Measurements from ENCODE around the gene ZNF638.
"Not testable (repeated sequence)": the region's sequence is repeated elsewhere in the genome, so short reads cannot be mapped to it uniquely, and the experiment has no call there.

ZNF638 gene

DNA sequence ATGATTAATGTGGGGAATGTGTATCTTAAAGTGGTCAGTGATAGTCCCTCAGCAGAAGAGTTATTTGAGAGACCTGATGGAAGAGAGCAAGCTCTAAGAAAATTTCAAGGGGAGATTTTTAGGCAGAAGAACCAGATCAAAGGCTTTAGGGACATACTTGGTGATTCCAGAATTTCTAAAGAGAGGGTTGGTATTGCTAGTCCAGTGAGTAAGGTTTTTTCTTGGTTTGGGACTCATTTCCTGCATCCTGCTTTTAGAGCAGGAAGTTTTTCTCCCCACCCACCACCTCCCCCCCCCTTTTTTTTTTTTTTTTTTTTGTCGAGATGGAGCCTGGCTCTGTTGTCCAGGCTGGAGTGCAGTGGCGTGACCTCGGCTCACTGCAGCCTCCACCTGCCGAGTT, 79.1 kb downstream of the ZNF638 start:
- Histone ChIP-seq H3K9me3 (ENCODE audit: severe bottlenecking) (no peaks in the 10 kb centered on the region), H3K27me3 (ENCODE audit: insufficient read depth, low read depth, severe bottlenecking) (no peaks in the 10 kb centered on the region), H3K27ac (no peak overlapping the region), H3K4me3 (ENCODE audit: low read depth, low read length) (no peak overlapping the region), H3K36me3 (peaks cover 52% of the 10 kb centered on the region)
- no peak for DNase-seq
- TF ChIP-seq, protein P1, sequence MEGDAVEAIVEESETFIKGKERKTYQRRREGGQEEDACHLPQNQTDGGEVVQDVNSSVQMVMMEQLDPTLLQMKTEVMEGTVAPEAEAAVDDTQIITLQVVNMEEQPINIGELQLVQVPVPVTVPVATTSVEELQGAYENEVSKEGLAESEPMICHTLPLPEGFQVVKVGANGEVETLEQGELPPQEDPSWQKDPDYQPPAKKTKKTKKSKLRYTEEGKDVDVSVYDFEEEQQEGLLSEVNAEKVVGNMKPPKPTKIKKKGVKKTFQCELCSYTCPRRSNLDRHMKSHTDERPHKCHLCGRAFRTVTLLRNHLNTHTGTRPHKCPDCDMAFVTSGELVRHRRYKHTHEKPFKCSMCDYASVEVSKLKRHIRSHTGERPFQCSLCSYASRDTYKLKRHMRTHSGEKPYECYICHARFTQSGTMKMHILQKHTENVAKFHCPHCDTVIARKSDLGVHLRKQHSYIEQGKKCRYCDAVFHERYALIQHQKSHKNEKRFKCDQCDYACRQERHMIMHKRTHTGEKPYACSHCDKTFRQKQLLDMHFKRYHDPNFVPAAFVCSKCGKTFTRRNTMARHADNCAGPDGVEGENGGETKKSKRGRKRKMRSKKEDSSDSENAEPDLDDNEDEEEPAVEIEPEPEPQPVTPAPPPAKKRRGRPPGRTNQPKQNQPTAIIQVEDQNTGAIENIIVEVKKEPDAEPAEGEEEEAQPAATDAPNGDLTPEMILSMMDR (IDR thresholded peaks at IDR 0.05; ENCODE audit: low read depth, low read length) = no peak

DNA sequence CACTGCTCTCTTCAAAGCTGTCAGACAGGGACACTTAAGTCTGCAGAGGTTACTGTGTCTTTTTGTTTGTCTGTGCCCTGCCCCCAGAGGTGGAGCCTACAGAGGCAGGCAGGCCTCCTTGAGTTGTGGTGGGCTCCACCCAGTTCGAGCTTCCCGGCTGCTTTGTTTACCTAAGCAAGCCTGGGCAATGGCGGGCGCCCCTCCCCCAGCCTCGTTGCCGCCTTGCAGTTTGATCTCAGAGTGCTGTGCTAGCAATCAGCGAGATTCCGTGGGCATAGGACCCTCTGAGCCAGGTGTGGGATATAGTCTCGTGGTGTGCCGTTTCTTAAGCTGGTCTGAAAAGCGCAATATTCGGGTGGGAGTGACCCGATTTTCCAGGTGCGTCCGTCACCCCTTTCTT, 85.3 kb downstream of the ZNF638 start:
- not testable (repeated sequence) for H3K4me3 ChIP-seq (ENCODE audit: low read depth, low read length); H3K27me3 ChIP-seq (ENCODE audit: insufficient read depth, low read depth, severe bottlenecking); DNase-seq; H3K27ac ChIP-seq; H3K9me3 ChIP-seq (ENCODE audit: severe bottlenecking)
- peaks cover 21% of the 10 kb centered on the region for H3K36me3 ChIP-seq

DNA sequence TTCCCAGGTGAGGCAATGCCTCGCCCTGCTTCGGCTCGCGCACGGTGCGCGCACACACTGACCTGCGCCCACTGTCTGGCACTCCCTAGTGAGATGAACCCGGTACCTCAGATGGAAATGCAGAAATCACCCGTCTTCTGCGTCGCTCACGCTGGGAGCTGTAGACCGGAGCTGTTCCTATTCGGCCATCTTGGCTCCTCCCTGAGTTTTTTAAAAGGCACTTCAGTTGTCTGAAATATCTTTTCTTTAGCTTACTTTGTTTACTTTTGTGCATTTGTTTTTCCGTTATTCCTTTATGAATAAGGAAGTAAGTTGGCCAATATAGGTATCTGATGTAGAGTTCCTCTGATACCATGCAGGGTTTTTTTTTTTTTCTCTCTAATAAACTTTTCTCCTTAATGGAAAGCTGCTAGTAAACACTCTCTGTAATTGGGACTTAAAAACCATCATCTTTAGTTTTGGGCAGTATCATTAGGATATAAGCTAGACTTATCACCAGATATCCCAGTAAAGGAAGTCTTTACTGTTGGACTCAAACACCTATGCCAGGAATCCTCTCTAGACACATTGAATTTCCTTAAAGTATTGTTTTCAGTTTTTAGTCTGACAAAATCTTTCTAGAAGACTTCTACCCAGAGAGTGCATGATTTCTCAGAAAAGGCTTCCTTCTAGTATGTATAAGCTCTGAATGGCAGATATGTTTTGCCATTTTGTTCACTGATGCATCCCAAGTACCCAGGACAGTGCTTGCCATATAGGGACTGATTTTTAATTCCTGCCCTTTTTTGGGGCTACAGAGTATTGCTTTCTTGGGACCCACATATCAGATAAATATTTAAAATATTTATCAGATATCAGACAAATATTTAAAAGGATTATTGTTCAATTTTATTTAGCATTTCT, 86.0 kb downstream of the ZNF638 start:
- Histone ChIP-seq H3K9me3 (ENCODE audit: severe bottlenecking) (no peaks in the 10 kb centered on the region), H3K27me3 (ENCODE audit: insufficient read depth, low read depth, severe bottlenecking) (no peaks in the 10 kb centered on the region), H3K36me3 (peaks cover 23% of the 10 kb centered on the region), H3K4me3 (ENCODE audit: low read depth, low read length) (no peak overlapping the region), H3K27ac (no peak overlapping the region)
- no peak for DNase-seq
- TF ChIP-seq, protein P1 (IDR thresholded peaks at IDR 0.05; ENCODE audit: low read depth, low read length) = no peak

DNA sequence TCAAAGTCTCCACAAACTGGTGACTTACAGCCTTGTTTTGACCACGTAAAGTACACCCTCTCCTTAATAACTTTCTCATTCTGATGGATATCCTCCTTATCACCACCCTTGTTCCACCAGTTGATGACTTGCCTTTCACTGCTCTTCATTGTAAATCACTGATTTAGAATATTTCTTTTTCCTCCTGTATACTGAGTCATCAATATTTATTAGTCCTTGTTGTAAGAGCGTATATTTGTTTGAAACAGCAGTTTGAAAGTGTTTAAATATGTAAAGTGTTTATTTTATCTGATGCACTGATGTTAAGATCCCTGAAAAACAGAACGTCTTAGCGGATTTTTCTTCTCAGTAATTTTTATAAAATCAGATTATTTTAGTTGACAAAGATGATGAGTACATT, 87.6 kb downstream of the ZNF638 start:
- Histone ChIP-seq H3K36me3 (peaks cover 39% of the 10 kb centered on the region), H3K4me3 (ENCODE audit: low read depth, low read length) (no peak overlapping the region), H3K27ac (no peak overlapping the region), H3K27me3 (ENCODE audit: insufficient read depth, low read depth, severe bottlenecking) (no peaks in the 10 kb centered on the region), H3K9me3 (ENCODE audit: severe bottlenecking) (no peaks in the 10 kb centered on the region)
- DNase-seq = no peak
- TF ChIP-seq, protein P1 (IDR thresholded peaks at IDR 0.05; ENCODE audit: low read depth, low read length) = no peak

DNA sequence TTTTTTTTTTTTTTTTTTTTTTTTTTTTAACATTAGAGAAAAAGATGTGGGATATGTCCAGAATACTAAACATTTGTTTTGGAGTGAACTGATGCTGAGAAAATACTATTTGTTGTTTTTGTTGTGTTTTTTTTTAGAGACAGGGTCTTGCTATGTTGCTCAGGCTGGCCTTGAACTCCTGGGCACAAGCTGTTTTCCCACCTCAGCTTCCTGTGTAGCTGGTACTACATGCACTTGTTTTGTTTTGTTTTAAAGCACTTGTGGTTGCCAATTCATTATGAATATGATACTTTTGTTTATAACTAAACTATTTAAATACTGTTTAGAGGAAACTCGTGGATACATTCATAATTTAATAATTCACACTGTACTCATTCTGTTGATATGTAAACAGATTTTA, 88.4 kb downstream of the ZNF638 start:
- peaks cover 45% of the 10 kb centered on the region for H3K36me3 ChIP-seq

DNA sequence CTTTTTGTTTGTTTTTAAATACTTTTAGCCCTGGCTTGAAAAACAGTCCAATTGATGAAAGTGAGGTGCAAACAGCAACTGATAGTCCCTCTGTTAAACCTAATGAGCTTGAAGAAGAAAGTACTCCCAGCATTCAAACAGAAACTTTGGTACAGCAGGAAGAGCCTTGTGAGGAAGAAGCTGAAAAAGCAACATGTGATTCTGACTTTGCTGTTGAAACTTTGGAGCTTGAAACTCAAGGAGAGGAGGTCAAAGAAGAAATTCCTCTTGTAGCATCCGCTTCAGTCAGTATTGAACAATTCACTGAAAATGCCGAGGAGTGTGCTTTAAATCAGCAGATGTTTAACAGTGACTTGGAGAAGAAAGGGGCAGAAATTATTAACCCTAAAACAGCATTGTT, 91.2 kb downstream of the ZNF638 start:
- H3K4me3 ChIP-seq (ENCODE audit: low read depth, low read length) = no peak overlapping the region
- no peaks in the 10 kb centered on the region for H3K27me3 ChIP-seq (ENCODE audit: insufficient read depth, low read depth, severe bottlenecking)
- no peak overlapping the region for H3K27ac ChIP-seq
- DNase-seq = no peak
- H3K9me3 ChIP-seq (ENCODE audit: severe bottlenecking) = no peaks in the 10 kb centered on the region
- H3K36me3 ChIP-seq = peaks cover 74% of the 10 kb centered on the region
- TF ChIP-seq, protein P1 (IDR thresholded peaks at IDR 0.05; ENCODE audit: low read depth, low read length) = no peak

More for the DNA sequence above, 88.4 kb downstream of the ZNF638 start:
- Histone ChIP-seq H3K27ac (no peak overlapping the region), H3K4me3 (ENCODE audit: low read depth, low read length) (no peak overlapping the region), H3K9me3 (ENCODE audit: severe bottlenecking) (no peaks in the 10 kb centered on the region), H3K27me3 (ENCODE audit: insufficient read depth, low read depth, severe bottlenecking) (no peaks in the 10 kb centered on the region)
- no peak for DNase-seq
- TF ChIP-seq, protein P1 (IDR thresholded peaks at IDR 0.05; ENCODE audit: low read depth, low read length) = no peak

All from WERI-Rb-1 (cell line).